22Rv1 (cell line): Measurements from ENCODE around the gene KNDC1.

Experiments
- CTCF ChIP-seq: fragments of 450-650 bp; IDR thresholded peaks from 2 replicates; pipeline ENCODE4 v1.5.1; 2017; ENCODE audit warnings: mild to moderate bottlenecking
- ZFX ChIP-seq: fragments of 450-650 bp; IDR thresholded peaks from 2 replicates; pipeline ENCODE4 v1.6.1; 2017; ENCODE audit warnings: antibody characterized with exemption, borderline replicate concordance

- no peak for TF ChIP-seq CTCF
- no peak for TF ChIP-seq ZFX
These were observed 82.8 kb downstream of the KNDC1 start for GRCh38 chr10:133242611-133243356.
